Trophoblast cell (in vitro differentiated cells and primary cell): ENCODE data around the gene KCNQ1OT1.

ENCODE experiments used
- DNase-seq, 2 donors: peaks; one replicate each; pipeline ENCODE4 v3.0.0-alpha.2; 2016
- H2AFZ ChIP-seq: 2 replicates; pipeline ENCODE4 v1.6.1; 2013; ENCODE audit warnings: low read length, moderate library complexity, mild to moderate bottlenecking; ENCODE audit not compliant: insufficient read depth, poor library complexity
- H2AK5ac ChIP-seq: 2 replicates; pipeline ENCODE4 v1.6.1; 2013; ENCODE audit warnings: mild to moderate bottlenecking, low read length
- H2BK120ac ChIP-seq: 2 replicates; pipeline ENCODE4 v1.6.1; 2013; ENCODE audit warnings: low read length, mild to moderate bottlenecking, moderate library complexity; ENCODE audit not compliant: insufficient read depth, poor library complexity
- H2BK12ac ChIP-seq: 2 replicates; pipeline ENCODE4 v1.6.1; 2013; ENCODE audit warnings: mild to moderate bottlenecking, low read length, moderate library complexity
- H2BK5ac ChIP-seq: 2 replicates; pipeline ENCODE4 v1.6.1; 2013; ENCODE audit warnings: low read length, low read depth, moderate library complexity, mild to moderate bottlenecking; ENCODE audit not compliant: poor library complexity
- H3K14ac ChIP-seq: 2 replicates; pipeline ENCODE4 v1.6.1; 2013; ENCODE audit warnings: mild to moderate bottlenecking, low read length
- H3K18ac ChIP-seq: 2 replicates; pipeline ENCODE4 v1.6.1; 2013; ENCODE audit warnings: mild to moderate bottlenecking, low read length
- H3K23ac ChIP-seq: 2 replicates; pipeline ENCODE4 v1.6.1; 2013; ENCODE audit warnings: low read length
- H3K27ac ChIP-seq: 2 replicates; pipeline ENCODE4 v1.5.1; 2013; ENCODE audit warnings: low read depth, mild to moderate bottlenecking, inconsistent platforms, low read length, moderate library complexity
- H3K27me3 ChIP-seq: 2 replicates; pipeline ENCODE4 v1.6.1; 2013; ENCODE audit warnings: inconsistent platforms, mild to moderate bottlenecking, low read length, moderate library complexity; ENCODE audit not compliant: insufficient read depth
- H3K36me3 ChIP-seq, 2 experiments: 1 replicate in 1 of 2; 2 replicates in 1 of 2; pipeline ENCODE4 v1.6.1; 2013; ENCODE audit warnings: low read length in 2 of 2, mild to moderate bottlenecking in 2 of 2, moderate library complexity in 1 of 2; ENCODE audit not compliant: insufficient read depth in 2 of 2, control insufficient read depth in 1 of 2
- H3K4ac ChIP-seq: 2 replicates; pipeline ENCODE4 v1.6.1; 2013; ENCODE audit warnings: low read depth, mild to moderate bottlenecking, low read length, moderate library complexity
- H3K4me1 ChIP-seq, 2 experiments: 1 replicate in 1 of 2; 2 replicates in 1 of 2; pipeline ENCODE4 v1.6.1; 2013; ENCODE audit warnings: low read length in 2 of 2, mild to moderate bottlenecking in 2 of 2, moderate library complexity in 1 of 2; ENCODE audit not compliant: insufficient read depth in 2 of 2, control insufficient read depth in 1 of 2
- H3K4me2 ChIP-seq: 2 replicates; pipeline ENCODE4 v1.6.1; 2013; ENCODE audit warnings: inconsistent platforms, mild to moderate bottlenecking, low read length, moderate library complexity
- H3K4me3 ChIP-seq: 2 replicates; pipeline ENCODE4 v1.5.1; 2013; ENCODE audit warnings: mild to moderate bottlenecking, low read depth, low read length, inconsistent platforms
- H3K79me1 ChIP-seq: one replicate; pipeline ENCODE4 v1.6.1; 2013; ENCODE audit warnings: low read length
- H3K79me2 ChIP-seq: 2 replicates; pipeline ENCODE4 v1.6.1; 2013; ENCODE audit warnings: low read length, mild to moderate bottlenecking; ENCODE audit not compliant: control insufficient read depth, insufficient read depth, poor library complexity
- H3K9ac ChIP-seq: 2 replicates; pipeline ENCODE4 v1.6.1; 2013; ENCODE audit warnings: mild to moderate bottlenecking, low read length
- H3K9me3 ChIP-seq: 2 replicates; pipeline ENCODE4 v1.6.1; 2013; ENCODE audit warnings: low read depth, mild to moderate bottlenecking, control low read depth, inconsistent platforms, low read length; ENCODE audit not compliant: insufficient read depth
- H4K12ac ChIP-seq: 2 replicates; pipeline ENCODE4 v1.6.1; 2013; ENCODE audit warnings: low read depth, mild to moderate bottlenecking, low read length, moderate library complexity
- H4K8ac ChIP-seq: 2 replicates; pipeline ENCODE4 v1.6.1; 2013; ENCODE audit warnings: low read depth, mild to moderate bottlenecking, low read length, moderate library complexity
- H4K91ac ChIP-seq: one replicate; pipeline ENCODE4 v1.6.1; 2013; ENCODE audit warnings: low read depth, mild to moderate bottlenecking, low read length, moderate library complexity
- WGBS: extraction: QIAGEN DNeasy Blood & Tissue Kit; methylation state at CpG from one replicate; pipeline ENCODE4 v1.1.7; 2013; ENCODE audit warnings: missing lambda C conversion rate; ENCODE audit not compliant: insufficient read length, insufficient coverage; ENCODE audit errors: extremely low coverage; 5-methylcytosine and 5-hydroxymethylcytosine counted together

KCNQ1OT1 gene

GRCh38 chr11:2594267-2594666 is 105.5 kb downstream of the KCNQ1OT1 start:
- Histone ChIP-seq H3K4me1 (peaks cover 0 to 7% of the 10 kb centered on the region in 2 experiments), H3K4ac (no peak overlapping the region), H2BK120ac (no peak overlapping the region), H4K91ac (no peak overlapping the region), H2AFZ (no peak overlapping the region), H2BK5ac (no peak overlapping the region), H3K14ac (no peak overlapping the region), H3K18ac (no peak overlapping the region), H3K9me3 (peaks cover 12% of the 10 kb centered on the region), H2AK5ac (no peak overlapping the region), H3K23ac (no peak overlapping the region), H3K4me3 (no peak overlapping the region), H3K4me2 (no peak overlapping the region), H3K9ac (no peak overlapping the region), H2BK12ac (no peak overlapping the region), H3K27me3 (no peaks in the 10 kb centered on the region), H4K12ac (no peak overlapping the region), H3K27ac (no peak overlapping the region), H3K79me1 (no peaks in the 10 kb centered on the region), H3K36me3 (no peaks in the 10 kb centered on the region), H3K79me2 (no peaks in the 10 kb centered on the region), H4K8ac (no peak overlapping the region)
- WGBS = no CpG with 5 or more reads among the region's 1 CpG
- DNase-seq = no peak

GRCh38 chr11:2593393-2593950 is 106.3 kb downstream of the KCNQ1OT1 start:
- Histone ChIP-seq H3K79me2 (no peaks in the 10 kb centered on the region), H3K36me3 (no peaks in the 10 kb centered on the region), H2AK5ac (no peak overlapping the region), H3K4ac (no peak overlapping the region), H3K9me3 (peaks cover 10% of the 10 kb centered on the region), H3K4me2 (no peak overlapping the region), H3K27me3 (no peaks in the 10 kb centered on the region), H3K4me1 (peaks cover 0 to 7% of the 10 kb centered on the region in 2 experiments), H3K27ac (no peak overlapping the region), H3K4me3 (no peak overlapping the region), H2AFZ (no peak overlapping the region), H2BK12ac (no peak overlapping the region), H2BK5ac (no peak overlapping the region), H3K79me1 (no peaks in the 10 kb centered on the region), H4K12ac (no peak overlapping the region), H3K23ac (no peak overlapping the region), H3K18ac (no peak overlapping the region), H4K91ac (no peak overlapping the region), H2BK120ac (no peak overlapping the region), H3K9ac (no peak overlapping the region), H4K8ac (no peak overlapping the region), H3K14ac (no peak overlapping the region)
- no peak for DNase-seq
- no CpG with 5 or more reads among the region's 15 CpGs for WGBS

GRCh38 chr11:2592559-2593392 is 107.0 kb downstream of the KCNQ1OT1 start:
- no peaks in the 10 kb centered on the region for H3K79me1 ChIP-seq
- H2AK5ac ChIP-seq = no peak overlapping the region
- peaks cover 10% of the 10 kb centered on the region for H3K9me3 ChIP-seq
- no peak overlapping the region for H3K4me2 ChIP-seq
- H4K91ac ChIP-seq = no peak overlapping the region
- no peak overlapping the region for H2BK120ac ChIP-seq
- H4K12ac ChIP-seq = no peak overlapping the region
- H2BK12ac ChIP-seq = no peak overlapping the region
- H3K27me3 ChIP-seq = no peaks in the 10 kb centered on the region
- no peak for DNase-seq
- H3K4ac ChIP-seq = no peak overlapping the region
- no peak overlapping the region for H3K18ac ChIP-seq
- H3K36me3 ChIP-seq = no peaks in the 10 kb centered on the region
- no peak overlapping the region for H4K8ac ChIP-seq
- no peak overlapping the region for H3K9ac ChIP-seq
- H3K27ac ChIP-seq = no peak overlapping the region
- no peak overlapping the region for H2AFZ ChIP-seq
- no peak overlapping the region for H3K23ac ChIP-seq
- no CpG with 5 or more reads among the region's 16 CpGs for WGBS
- no peak overlapping the region for H2BK5ac ChIP-seq
- H3K14ac ChIP-seq = no peak overlapping the region
- H3K4me3 ChIP-seq = no peak overlapping the region
- H3K79me2 ChIP-seq = no peaks in the 10 kb centered on the region
- H3K4me1 ChIP-seq = peaks cover 0 to 7% of the 10 kb centered on the region in 2 experiments

- Histone ChIP-seq H4K91ac (no peak overlapping the region), H3K27me3 (no peaks in the 10 kb centered on the region), H3K79me2 (no peaks in the 10 kb centered on the region), H2BK5ac (no peak overlapping the region), H4K12ac (no peak overlapping the region), H3K4me1 (peaks cover 0 to 7% of the 10 kb centered on the region in 2 experiments), H2AFZ (no peak overlapping the region), H3K79me1 (no peaks in the 10 kb centered on the region), H3K4me2 (no peak overlapping the region), H3K36me3 (no peaks in the 10 kb centered on the region), H3K9ac (no peak overlapping the region), H3K4ac (no peak overlapping the region), H3K9me3 (peaks cover 10% of the 10 kb centered on the region), H4K8ac (no peak overlapping the region), H2AK5ac (no peak overlapping the region), H3K4me3 (no peak overlapping the region), H2BK120ac (no peak overlapping the region), H2BK12ac (no peak overlapping the region), H3K27ac (no peak overlapping the region), H3K23ac (no peak overlapping the region), H3K14ac (no peak overlapping the region), H3K18ac (no peak overlapping the region)
- DNase-seq = no peak
- no CpG with 5 or more reads among the region's 10 CpGs for WGBS
Observed at GRCh38 chr11:2591805-2592204, 108.0 kb downstream of the KCNQ1OT1 start.
